Keratinocyte (primary cell): ENCODE data around the gene GPR37L1.

Experiments
- CTCF ChIP-seq, 3 experiments: IDR thresholded peaks in 1 of 3; conservative IDR thresholded peaks in 1 of 3; optimal IDR thresholded peaks in 1 of 3; 2 replicates in 2 of 3; 3 replicates in 1 of 3; pipeline versions ENCODE3 to v1.5.1; 2011; ENCODE audit warnings: low read length in 3 of 3, mild to moderate bottlenecking in 3 of 3, moderate library complexity in 2 of 3, control low read depth in 1 of 3, inconsistent platforms in 1 of 3; ENCODE audit not compliant: insufficient read depth in 2 of 3; ENCODE audit errors: extremely low read depth in 1 of 3
- EZH2 ChIP-seq: IDR thresholded peaks from one replicate; pipeline ENCODE4 v1.6.1; 2012; ENCODE audit warnings: inconsistent platforms, mild to moderate bottlenecking, low read length, moderate library complexity

GRCh38 chr1:202130297-202130721 lies 7.6 kb downstream of the GPR37L1 start:
- TF ChIP-seq EZH2, result no peak
- TF ChIP-seq CTCF (optimal IDR thresholded peaks at IDR 0.05 in 1 of 3, IDR thresholded peaks at IDR 0.05 in 1 of 3, conservative IDR thresholded peaks at IDR 0.05 in 1 of 3; ENCODE audit: extremely low read depth in 1 of 3, insufficient read depth in 2 of 3, low read length in 3 of 3), result no peak
